CD4-positive, alpha-beta T cell treated with Interleukin-2 at 100 ng/mL for 4 hours (primary cell): ENCODE measurements around the gene ABI3BP.
"Not testable (repeated sequence)": the region's sequence is repeated elsewhere in the genome, so short reads cannot be mapped to it uniquely, and the experiment has no call there.

ENCODE experiments used
- DNase-seq: peaks from one replicate; pipeline ENCODE4 v3.0.0-alpha.2; 2020; ENCODE audit warnings: low spot score

Gene ABI3BP

DNA sequence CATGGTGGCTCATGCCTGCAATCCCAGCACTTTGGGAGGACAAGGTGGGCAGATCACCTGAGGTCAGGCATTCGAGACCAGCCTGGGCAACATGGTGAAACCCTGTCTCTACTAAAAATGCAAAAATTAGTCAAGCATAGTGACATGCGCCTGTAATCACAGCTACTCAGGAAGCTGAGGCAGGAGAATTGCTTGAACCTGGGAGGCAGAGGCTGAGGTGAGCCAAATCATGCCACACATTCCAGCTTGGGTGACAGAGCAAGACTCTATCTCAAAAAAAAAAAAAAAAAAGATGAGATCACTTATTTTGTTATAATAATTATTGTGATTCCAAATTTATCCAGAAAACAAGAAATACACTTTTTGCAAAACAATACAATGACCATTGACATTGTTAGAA, 47.1 kb downstream of the ABI3BP start:
- DNase-seq, result not testable (repeated sequence)

DNA sequence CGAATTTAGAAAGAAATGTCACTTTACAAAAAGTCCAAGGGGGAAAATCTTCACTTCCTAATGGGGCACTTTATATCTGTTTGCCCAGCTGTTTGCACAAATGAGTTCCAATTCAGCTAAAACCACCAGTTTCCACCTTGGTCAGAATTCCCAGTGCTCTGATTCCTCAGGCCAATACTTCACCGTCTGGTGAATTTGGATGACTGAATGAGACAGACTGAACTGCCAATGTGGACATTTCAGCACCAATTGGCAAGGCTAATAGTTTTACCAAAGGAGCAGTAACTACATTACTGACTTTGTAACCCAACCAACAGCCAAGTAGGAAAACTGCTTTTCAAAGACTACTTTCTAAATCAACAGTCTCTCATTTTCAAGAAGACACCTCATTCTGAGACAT, 51.8 kb downstream of the ABI3BP start:
- no peak for DNase-seq

DNA sequence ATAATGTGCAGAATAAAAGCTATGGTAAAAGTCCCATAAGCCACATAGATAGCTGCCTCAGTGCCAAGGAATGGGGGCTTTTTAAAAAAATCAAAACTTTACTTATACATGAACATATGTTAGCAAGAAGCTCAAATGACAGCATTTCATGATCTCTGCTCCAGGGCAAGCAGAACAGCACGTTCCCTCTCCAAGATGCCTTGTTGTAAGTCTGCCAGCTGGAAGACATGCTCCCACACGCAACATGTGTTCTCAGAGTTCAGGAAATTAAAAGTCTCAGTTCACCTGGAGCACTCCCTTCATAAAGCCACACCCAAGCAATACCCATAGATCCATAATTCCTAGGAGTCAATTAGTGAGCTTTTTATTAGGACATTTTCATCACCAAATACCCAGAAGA, 52.2 kb downstream of the ABI3BP start:
- no peak for DNase-seq

DNA sequence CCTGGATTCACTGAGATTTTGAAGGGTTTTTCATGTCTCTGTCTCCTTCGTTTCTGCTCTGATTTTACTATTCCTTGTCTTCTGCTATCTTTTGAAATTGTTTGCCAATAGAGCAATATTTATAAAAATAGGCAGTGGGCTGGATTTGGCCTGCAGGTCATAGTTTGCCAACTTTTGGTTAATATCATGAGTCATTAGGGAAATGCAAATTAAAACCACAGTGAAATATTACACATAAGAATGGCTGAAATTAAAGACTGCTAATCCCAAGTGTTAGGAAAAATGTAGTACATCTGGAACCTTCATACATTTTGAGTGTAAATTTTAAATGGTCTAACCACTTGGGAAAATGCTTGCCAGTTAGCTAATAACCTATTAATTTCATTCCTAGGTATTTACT, 56.3 kb downstream of the ABI3BP start:
- DNase-seq, result no peak

DNA sequence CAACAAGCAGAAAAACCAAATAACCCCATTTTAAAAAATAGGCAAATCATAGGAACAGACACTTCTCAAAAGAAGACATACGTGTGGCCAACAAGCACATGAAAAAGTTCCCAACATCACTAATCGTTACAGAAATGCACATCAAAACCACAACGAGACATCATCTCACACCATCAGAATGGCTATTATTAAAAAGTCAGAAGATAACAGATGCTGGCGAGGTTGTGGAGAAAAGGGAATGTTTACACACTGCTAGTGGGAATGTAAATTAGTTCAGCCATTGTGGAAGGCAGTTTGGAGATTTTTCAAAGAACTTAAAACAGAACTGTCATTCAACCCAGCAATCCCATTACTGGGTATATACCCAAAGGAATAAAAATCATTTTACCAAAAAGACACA, 60.7 kb downstream of the ABI3BP start:
- DNase-seq, result no peak

DNA sequence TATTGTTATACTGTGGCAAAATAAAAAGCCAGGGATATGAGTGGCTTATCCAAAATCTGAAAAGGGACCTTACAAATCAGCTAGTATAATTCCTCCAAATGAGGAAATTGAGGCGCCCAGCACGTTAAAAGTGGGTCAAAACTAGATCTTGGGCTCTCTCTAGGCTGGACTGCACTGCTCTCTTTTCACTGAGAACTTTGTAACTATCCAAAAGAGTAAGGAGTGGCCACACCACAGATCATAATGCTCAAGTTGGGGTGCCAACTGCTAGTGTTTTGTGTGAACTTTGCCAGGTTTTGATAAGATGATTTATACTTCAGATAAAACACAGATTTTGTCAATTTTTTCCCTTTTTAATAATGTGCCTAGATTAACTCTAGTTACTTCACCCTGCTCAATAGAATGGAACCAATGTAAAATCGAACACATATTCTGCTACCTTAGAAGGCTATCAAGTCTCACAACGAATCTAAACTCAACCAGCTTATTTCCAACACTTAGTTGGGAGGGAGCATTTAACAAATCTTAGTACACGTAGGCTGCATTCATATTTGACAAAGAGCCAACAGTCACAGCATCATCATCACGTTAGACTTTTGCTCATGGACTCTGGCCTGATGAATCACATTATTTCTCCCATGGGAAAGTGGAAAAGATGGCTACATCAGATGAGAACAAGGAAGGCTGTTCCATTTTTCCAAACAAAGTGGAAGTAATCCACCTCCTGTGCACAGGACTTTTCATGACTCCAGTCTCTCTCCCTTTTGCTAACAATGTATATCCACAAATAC, 64.4 kb downstream of the ABI3BP start:
- DNase-seq, result no peak

DNA sequence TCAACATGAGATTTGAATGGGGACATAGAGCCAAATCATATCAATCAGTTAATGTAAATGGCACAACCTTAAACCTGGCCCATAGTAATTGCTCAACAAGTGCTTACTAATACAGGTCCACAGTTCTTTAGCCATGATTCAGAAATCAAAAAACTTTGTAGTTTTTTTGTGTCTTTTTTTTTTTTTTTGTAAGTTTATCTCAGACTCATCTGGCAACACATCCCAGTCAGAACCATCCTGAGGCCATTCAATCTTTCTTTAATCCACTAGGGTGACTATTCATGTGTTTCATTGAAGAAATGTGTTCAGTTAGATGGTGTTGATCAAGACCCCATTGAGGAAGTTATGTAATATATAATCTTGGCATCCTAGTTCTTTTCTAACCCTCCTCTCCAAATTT, 65.4 kb downstream of the ABI3BP start:
- DNase-seq, result no peak

DNA sequence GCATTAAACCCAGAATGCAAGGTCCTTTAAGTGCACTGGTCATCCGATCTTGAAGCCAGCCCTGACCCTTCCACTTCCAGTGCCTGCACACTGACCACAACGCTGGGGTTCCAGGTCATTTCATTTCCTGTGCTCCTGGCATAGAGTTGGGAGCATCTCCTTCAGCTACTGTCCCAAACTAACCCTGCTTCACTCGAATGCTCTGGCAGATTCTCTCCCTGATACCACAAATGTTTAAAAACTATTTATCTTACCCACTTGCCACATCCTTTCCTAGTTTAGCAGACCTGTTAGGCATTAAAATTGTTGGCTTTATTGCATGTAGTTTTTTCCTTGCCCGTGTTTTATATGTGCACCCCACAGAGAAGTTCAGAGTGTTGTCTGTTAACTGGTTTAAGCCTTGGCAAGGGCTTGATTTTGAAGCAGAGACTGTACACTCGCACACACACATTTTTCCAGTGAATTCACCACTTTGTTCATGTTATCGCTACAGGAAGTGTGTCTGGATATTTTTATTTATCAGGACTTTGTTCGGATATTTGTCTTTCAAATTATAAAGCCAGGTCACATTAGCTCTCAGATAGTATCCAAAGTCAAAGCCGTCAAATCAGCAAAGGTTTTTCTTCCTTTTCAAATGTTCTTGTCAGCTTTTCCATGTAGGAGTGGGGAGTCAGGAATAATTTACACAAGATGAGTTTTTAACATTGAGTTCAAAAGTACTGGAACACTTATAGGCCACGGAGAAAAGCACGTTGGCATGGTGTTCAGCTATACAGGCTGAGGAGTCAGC, 77.3 kb downstream of the ABI3BP start:
- no peak for DNase-seq

DNA sequence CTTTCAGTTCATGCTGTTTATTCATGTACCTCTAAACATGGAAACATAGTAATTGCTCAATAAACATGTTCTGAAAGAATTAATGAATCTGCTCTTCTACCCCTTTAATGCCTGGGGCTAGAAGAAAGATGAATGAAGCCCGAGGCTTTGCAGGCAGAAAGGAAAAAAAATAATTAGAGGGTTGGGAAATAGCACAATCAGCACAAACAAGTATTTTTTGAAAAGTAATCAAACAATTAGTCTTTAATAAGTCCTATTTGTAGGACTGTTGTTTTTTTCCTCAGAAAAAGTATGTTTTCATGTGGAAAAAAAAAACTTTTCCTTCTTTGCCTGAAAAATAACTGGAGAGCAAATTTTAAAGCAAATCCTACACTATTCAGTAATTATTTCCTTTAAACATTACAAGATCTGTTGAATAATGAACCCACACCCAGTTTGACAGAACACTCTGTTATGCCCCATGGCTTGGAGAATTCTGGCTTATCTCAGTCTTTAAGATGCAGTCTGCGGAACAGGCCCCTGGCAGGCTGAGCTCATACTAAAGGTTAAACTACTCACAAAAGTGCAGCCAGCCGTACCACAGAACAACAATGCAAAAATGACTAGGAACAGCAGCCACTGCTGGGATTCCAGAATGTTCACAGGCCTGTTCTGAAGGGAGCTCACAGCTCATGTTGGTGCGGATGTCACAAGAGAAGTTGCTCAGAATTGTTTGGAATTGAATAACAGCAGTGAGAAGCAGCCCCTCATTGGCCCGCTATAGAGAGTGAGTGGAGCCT, 79.2 kb downstream of the ABI3BP start:
- DNase-seq, result no peak

DNA sequence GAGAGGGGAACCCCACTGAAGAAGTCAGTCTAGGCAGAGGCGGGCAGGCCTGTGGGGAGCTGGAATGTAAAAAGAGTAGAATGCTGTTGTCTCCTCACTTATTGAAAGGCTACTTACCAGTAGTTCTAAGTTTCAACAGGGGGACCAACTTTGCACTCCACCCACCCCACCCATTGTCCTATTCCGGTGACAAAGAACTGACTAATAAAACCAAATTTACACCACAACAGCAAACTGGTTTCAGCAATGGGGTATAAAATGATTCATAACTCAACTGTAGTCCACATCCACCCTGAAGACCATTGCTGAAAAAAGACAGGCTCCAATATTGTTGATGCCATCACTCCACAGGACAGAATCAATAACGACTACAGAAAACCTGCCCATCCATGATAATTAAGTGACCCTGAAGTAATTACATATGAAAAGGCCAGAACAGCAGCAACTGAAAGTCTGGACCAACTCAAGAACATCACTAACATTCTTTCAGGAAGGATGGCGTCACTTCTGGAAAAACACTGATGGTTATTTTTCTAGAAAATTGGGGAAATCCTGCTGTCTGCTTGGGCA, 80.2 kb downstream of the ABI3BP start:
- no peak for DNase-seq

DNA sequence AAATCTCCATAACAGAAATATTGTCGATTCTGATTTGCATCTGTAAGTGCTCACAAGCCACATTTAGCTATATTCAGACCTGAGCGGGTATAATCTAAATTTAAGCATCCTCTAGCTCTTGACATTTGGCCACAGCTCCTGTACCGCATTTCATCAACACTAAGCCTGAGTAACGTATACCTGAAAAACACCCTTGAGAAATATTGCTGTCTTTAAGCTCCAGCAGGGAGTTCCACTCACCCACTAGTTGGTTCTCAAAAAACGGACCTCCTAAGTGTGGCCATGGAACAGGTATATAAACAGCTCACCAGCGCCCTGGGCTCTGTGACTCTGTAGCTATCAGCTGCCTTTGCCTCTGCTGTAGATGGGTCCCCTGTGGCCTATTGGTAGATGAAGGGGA, 80.7 kb downstream of the ABI3BP start:
- no peak for DNase-seq

DNA sequence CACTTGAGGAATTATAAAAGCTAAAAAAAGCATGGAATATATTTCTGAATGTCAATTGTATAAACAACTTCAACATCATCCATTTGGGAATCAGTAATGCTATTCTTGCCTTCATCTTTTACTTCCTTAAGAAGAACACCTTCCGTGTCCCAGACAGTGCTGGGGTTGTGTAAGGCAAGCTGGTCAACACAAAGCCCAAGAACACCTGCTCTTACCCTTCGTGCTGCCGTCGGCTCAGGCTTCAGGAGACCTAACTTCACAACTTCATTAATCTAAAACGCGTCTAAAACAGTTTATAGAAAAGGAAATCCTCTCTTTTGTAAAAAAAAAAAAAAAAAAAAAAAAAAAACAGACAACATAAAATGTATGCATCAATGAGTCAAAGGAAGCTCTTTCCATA, 81.3 kb downstream of the ABI3BP start:
- no peak for DNase-seq

DNA sequence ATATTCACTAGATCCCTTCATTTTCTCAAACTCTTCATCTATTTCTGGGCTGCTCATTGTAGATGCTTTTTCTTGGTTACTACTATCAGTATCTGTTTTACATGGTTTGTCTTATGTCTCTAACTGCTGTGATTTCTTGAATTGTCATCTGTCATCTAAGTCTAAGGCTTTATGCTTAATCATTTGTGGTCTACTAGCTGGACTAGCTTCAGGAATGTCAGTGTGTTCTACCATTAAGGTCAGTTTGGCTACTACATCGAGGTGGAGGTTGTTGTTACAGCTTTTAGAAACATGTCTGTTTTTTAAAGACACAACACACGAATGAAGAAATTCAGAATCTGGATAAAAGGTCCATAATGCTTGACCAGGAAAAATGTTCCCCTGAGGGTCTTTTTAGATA, 82.2 kb downstream of the ABI3BP start:
- no peak for DNase-seq

DNA sequence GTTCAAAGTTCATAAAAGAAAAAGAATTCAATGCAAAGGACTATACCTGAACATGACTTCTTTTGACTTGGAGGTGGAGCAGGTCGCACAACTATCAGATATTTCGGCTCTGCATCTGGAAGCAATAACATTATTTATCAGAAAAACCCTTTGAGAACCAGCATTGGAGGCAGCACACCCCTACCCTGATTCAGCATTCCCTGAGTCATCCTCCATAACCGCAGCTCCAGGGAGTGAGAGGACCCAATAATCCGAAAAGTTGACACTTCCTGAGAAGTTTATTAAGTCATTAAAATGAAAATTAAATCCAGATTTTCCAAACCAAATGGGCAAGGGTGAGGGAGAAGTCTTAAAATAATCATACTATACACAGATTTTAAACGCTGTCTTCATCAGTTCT, 90.6 kb downstream of the ABI3BP start:
- no peak for DNase-seq

DNA sequence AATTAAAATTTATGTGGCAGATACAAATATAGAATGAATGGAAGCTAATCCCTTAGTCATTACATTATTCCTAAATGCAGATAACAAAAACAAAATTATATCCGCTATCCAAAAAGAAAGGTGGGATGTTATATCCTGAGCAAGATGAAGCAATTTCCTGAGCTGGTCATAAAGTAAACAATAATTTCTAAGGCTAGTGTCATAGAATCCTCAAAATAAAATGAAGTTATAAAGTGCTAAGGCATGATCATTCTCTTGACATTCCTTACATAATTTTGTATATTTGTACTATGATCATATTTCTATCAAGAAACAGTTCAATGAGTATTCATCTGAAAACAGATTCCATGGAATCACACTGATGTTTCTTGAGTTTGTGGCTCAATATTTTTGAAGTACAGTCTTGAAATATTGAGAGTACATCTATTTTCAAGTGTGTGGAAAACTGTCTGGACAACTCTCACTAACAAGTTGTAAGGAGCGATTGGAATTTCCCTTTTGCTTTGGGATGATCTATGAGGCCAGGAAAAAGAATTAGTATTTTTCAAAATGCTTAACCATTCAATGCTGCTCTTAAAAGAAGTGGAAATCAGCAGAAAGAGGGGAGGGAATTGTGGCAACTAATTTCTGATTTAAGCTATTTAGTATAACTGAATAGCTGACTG, 92.4 kb downstream of the ABI3BP start:
- no peak for DNase-seq

DNA sequence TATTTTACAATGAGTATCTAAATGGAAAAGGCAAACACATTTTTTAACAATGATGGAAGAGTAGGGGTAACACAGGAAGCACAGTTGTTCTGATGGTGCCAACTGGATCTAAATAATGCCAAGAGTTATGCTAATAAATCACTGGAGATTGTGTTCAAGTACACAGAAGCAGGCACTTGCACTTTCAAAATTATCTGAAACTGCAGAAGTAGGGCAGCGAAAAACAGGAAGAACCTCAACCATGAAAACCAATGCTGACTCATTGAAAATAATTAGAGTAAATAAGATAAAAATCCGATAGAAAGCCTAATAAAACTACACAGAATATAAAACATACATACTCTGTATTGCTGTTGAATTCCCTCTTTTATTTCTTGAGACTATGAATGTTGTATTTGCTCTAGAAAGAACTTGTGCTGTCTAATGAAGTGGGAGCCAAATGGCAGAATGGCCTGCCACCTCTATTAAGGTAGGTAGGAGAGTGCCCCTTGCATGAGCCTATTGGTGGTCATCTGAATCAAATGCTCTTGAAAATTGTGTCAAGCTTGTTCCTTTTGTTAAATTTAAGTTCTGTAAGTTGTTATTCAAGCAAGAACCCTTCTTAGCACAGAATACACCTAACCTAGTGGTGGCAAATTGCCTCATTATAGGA, 93.7 kb downstream of the ABI3BP start:
- no peak for DNase-seq

DNA sequence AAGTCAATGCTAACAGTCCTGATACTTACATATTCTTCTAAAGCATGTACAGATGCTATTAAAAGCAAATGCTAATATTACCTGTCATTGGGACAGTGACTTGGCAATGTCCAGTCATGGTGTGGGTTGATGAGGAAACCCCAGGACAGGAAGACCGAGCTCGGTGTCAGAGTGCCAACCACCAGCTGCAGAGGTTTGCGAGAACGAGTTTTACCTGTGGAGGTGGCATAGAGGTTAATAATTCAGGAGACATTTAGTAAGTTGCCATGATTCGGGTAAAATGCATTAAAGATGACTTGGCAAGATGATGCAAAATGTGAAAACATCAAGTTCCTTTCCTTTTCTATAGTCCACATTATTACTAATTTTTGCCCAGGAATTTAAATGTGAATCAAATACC, 94.5 kb downstream of the ABI3BP start:
- DNase-seq, result no peak

DNA sequence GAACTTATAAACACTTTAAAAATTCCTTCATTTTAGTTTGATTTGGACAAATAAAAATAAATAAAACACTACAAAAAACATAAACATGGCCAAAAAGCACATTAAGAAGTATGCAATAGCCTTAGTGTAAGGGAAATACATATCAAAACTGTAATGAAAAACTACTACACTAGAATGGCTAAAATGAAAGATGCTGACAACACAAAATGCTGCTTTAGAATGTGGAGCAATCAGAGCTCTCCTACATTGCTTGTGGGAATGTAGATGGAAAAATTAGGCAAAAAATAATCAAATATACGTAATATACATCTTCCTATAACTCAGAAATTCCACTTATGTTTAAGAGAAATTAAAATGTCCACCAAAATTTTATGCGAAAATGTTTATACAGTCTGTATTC, 96.2 kb downstream of the ABI3BP start:
- no peak for DNase-seq

DNA sequence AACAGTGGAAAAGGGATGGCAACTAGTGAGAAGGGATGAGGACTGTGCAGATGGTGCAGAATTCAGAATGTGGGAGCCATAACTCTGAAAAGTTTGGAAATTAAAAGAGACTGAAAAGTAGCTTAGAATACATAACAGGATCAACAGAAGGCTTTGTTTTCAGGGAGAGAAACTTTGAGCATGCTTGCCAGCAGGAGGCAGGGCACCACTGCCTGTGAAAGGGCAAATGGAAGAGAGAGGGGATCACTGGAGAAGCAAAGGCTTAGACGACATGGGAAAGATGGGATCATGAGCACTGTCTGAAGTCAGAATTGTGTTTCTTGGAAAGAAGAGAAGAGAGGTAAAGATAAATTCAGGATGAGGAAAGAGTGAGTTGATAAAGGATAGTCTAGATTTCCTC, 99.6 kb downstream of the ABI3BP start:
- DNase-seq, result no peak

DNA sequence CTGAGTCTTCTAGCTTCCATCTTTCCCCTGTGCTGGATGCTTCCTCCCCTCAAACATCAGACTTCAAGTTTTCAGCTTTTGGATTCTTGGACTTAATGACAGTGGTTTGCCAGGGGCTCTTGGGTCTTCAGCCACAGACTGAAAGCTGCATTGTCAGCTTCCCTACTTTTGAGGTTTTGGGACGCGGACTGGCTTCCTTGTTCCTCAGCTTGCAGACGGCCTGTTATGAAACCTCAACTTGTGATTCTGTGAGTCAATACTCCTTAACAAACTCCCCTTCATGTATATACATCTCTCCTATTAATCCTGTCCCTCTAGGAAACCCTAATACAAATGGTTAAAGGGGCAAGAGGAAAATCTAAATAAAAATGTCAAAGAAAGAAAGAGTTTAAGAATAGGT, 100.1 kb downstream of the ABI3BP start:
- DNase-seq, result no peak

DNA sequence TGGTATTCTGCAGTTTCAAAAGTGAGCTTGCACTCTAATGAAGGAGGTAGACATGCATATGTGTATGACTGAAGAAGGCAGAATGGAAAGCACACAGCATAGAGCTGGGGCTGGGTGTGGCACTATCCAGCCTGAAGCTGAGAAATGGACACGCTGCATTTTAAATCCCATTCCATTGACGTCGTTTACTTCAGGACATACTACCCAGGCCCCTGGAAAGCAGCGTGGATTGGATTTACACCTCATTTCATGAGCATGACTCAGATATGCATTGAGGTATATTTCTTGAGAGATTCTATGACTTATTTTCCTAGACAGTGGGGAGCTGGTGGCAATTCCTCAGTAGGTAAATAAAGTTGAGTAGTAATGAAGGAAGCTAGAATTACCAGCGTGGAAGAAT, 101.4 kb downstream of the ABI3BP start:
- no peak for DNase-seq

DNA sequence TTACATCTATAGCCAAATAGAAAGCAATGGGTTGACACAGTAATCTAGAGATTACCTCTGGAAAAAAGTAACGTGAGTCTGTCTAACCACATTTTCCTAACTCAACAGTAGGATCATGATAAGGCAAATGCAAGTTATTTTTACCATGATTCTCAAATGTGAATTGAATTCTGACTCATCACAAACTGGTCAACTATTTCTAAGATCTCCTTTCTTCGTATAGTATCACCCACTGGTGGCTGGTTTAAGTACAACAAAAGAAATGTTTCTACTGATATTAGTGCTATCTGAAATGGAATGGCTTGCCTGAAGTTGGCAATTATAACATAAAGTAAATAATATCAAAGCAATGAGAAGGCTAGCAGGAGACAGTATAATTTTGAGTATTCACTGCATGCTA, 102.2 kb downstream of the ABI3BP start:
- no peak for DNase-seq
